ENCODE measurements around the gene SLC12A4. TPM values are rescaled to one million over a fixed set of nuclear protein-coding genes. Genes with fewer than 3 reads are reported as not detected.

SLC12A4 gene
- total and polyA plus RNA-seq, 2 of the 13 experiments (the other 11 are each of a cell fraction or from before 2014, with no cell fraction given): 65.1 to 84.3 TPM

DNA sequence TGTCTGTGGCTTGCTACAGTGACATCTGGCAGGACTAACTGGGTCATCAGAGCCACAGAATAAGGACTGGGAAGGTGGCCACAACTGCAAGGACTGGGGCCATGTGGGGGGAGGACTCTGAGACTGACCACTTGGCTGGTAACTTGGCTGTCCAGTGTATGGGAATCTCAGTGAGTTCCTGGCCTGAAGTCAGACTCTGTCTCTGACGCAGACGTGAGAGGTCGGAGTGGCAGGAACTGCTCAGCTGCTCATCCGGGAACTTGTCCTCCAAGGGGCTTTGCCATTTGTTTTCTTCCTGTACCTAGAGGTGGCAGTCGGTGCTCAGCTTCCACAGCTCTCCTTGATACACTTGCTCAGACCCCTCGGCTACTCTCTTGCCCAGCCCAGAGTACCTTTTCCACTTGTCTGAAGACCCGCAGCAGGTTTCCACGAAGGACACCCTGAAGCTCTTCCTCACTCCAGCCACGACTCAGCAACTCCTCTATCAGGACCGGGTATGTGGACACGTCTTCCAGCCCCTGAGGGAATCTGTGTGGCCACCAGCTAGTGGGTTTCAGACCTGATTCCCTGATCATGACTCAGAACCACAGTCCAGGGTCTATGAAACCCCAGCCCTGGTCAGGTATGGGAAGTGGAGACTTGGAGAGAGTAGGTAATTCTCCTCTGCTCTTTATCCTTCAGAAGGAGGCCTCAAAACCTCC, 19.2 kb upstream of the SLC12A4 start (continued):
- TF ChIP-seq SMYD3 (CRISPR knock-in tag; IDR thresholded peaks at IDR 0.05) (no peak), POGZ (CRISPR knock-in tag; IDR thresholded peaks at IDR 0.05) (no peak), ZNF296 (CRISPR knock-in tag; conservative IDR thresholded peaks at IDR 0.05) (no peak), ZNF660 (CRISPR knock-in tag; IDR thresholded peaks at IDR 0.05; ENCODE audit: borderline replicate concordance, low read depth) (no peak), ZNF644 (CRISPR knock-in tag; IDR thresholded peaks at IDR 0.05; ENCODE audit: low read depth) (no peak), ZBTB21 (CRISPR knock-in tag; IDR thresholded peaks at IDR 0.05) (no peak), KDM5B (CRISPR knock-in tag; IDR thresholded peaks at IDR 0.05; ENCODE audit: borderline replicate concordance) (no peak), ZSCAN22 (CRISPR knock-in tag; IDR thresholded peaks at IDR 0.05) (no peak), POLR2A (IDR thresholded peaks at IDR 0.05; ENCODE audit: insufficient read depth in 1 of 2, low read depth in 2 of 2, low read length in 2 of 2) (peak; percentile 40 to 48; a peak in 2 of 4 replicates), PAX8 (CRISPR knock-in tag; IDR thresholded peaks at IDR 0.05; ENCODE audit: borderline replicate concordance) (no peak), ATF7 (IDR thresholded peaks at IDR 0.05) (no peak), ATF7 (CRISPR knock-in tag; IDR thresholded peaks at IDR 0.05) (no peak), THAP11 (CRISPR knock-in tag; IDR thresholded peaks at IDR 0.05) (0 out of 2 replicates have a peak, but pooled peaks have one; percentile 22), ZIK1 (CRISPR knock-in tag; IDR thresholded peaks at IDR 0.05; ENCODE audit: borderline replicate concordance, low read depth) (no peak), HDAC2 (CRISPR knock-in tag; IDR thresholded peaks at IDR 0.05) (peak; percentile 45; the same call in 1 of the 2 replicates), JDP2 (CRISPR knock-in tag; IDR thresholded peaks at IDR 0.05; ENCODE audit: borderline replicate concordance) (no peak), NBN (conservative IDR thresholded peaks at IDR 0.05) (no peak), ZNF670 (CRISPR knock-in tag; IDR thresholded peaks at IDR 0.05; ENCODE audit: borderline replicate concordance) (0 out of 2 replicates have a peak, but pooled peaks have one; percentile 27), PHF20 (CRISPR knock-in tag; IDR thresholded peaks at IDR 0.05) (peak; percentile 61)
- TF ChIP-seq, protein P1, sequence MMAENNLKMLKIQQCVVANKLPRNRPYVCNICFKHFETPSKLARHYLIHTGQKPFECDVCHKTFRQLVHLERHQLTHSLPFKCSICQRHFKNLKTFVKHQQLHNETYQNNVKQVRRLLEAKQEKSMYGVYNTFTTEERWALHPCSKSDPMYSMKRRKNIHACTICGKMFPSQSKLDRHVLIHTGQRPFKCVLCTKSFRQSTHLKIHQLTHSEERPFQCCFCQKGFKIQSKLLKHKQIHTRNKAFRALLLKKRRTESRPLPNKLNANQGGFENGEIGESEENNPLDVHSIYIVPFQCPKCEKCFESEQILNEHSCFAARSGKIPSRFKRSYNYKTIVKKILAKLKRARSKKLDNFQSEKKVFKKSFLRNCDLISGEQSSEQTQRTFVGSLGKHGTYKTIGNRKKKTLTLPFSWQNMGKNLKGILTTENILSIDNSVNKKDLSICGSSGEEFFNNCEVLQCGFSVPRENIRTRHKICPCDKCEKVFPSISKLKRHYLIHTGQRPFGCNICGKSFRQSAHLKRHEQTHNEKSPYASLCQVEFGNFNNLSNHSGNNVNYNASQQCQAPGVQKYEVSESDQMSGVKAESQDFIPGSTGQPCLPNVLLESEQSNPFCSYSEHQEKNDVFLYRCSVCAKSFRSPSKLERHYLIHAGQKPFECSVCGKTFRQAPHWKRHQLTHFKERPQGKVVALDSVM (CRISPR knock-in tag; IDR thresholded peaks at IDR 0.05): no peak
- TF ChIP-seq, protein P2, sequence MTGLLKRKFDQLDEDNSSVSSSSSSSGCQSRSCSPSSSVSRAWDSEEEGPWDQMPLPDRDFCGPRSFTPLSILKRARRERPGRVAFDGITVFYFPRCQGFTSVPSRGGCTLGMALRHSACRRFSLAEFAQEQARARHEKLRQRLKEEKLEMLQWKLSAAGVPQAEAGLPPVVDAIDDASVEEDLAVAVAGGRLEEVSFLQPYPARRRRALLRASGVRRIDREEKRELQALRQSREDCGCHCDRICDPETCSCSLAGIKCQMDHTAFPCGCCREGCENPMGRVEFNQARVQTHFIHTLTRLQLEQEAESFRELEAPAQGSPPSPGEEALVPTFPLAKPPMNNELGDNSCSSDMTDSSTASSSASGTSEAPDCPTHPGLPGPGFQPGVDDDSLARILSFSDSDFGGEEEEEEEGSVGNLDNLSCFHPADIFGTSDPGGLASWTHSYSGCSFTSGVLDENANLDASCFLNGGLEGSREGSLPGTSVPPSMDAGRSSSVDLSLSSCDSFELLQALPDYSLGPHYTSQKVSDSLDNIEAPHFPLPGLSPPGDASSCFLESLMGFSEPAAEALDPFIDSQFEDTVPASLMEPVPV (CRISPR knock-in tag; IDR thresholded peaks at IDR 0.05): no peak
- TF ChIP-seq, protein P3, sequence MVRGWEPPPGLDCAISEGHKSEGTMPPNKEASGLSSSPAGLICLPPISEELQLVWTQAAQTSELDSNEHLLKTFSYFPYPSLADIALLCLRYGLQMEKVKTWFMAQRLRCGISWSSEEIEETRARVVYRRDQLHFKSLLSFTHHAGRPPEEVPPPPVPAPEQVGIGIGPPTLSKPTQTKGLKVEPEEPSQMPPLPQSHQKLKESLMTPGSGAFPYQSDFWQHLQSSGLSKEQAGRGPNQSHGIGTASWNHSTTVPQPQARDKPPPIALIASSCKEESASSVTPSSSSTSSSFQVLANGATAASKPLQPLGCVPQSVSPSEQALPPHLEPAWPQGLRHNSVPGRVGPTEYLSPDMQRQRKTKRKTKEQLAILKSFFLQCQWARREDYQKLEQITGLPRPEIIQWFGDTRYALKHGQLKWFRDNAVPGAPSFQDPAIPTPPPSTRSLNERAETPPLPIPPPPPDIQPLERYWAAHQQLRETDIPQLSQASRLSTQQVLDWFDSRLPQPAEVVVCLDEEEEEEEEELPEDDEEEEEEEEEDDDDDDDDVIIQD (CRISPR knock-in tag; IDR thresholded peaks at IDR 0.05; ENCODE audit: low read depth): no peak
- TF ChIP-seq, protein P4, sequence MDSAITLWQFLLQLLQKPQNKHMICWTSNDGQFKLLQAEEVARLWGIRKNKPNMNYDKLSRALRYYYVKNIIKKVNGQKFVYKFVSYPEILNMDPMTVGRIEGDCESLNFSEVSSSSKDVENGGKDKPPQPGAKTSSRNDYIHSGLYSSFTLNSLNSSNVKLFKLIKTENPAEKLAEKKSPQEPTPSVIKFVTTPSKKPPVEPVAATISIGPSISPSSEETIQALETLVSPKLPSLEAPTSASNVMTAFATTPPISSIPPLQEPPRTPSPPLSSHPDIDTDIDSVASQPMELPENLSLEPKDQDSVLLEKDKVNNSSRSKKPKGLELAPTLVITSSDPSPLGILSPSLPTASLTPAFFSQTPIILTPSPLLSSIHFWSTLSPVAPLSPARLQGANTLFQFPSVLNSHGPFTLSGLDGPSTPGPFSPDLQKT (CRISPR knock-in tag; IDR thresholded peaks at IDR 0.05; ENCODE audit: borderline replicate concordance): no peak
- TF ChIP-seq, protein P5, sequence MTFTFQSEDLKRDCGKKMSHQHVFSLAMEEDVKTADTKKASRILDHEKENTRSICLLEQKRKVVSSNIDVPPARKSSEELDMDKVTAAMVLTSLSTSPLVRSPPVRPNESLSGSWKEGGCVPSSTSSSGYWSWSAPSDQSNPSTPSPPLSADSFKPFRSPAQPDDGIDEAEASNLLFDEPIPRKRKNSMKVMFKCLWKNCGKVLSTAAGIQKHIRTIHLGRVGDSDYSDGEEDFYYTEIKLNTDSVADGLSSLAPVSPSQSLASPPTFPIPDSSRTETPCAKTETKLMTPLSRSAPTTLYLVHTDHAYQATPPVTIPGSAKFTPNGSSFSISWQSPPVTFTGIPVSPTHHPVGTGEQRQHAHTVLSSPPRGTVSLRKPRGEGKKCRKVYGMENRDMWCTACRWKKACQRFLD (CRISPR knock-in tag; IDR thresholded peaks at IDR 0.05; ENCODE audit: borderline replicate concordance): 0 out of 2 replicates have a peak, but pooled peaks have one; percentile 15
